DMS 273 (cell line): ENCODE results near the gene SUMO4.

Experiments used
- DNase-seq: peaks from one replicate; lab custom pipeline; 2025; ENCODE audit not compliant: unreplicated experiment; lab: John Stamatoyannopoulos, UW

Gene SUMO4

DNA sequence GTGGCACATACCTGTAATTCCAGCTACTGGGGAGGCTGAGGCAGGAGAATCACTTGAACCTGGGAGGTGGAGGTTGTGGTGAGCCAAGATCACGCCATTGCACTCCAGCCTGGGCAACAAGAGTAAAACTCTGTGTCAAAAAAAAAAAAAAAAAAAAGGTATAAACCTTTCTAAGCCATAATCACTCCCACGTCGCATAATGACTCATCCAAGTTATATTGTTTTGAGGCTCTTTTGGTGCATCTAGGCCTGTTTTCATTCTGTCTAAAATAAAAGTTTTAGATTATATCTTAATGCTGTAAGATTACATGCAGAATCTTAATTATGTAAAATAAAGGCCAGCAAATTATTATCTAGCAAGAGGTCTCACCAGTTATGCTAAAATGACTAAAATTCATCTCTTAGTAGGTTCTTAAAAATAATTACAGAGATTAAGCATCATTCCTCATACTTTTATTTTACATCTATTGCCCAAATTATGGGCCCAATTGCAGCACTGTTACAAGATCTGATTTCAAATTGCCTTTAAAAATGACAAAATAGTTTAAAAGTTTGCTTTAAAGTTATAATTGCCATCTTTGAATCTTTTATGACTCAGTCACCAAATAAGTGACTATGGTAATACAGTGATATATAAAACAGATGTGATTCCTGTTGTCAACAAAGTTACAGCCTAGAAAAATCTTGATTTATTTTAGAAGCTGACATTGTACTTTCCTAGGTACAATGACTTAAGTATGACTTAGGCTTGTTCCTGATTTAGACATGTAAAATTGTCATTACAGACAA is 10.4 kb upstream of the SUMO4 start:
- no peak for DNase-seq

DNA sequence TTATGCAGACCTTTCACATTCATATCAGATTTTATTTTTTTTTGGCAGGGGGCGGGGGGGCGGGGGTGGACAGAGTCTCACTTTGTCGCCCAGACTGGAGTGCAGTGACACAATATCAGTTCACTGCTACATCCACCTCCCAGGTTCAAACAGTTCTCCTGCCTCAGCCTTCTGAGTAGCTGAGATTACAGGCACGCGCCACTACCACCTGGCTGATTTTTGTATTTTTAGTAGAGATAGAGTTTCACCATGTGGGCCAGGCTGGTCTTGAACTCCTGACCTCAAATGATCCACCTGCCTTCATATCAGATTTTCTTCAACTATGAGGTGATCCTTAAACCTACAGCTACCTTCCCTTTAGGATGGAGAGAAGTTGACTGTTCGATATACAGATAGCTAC is 8.0 kb upstream of the SUMO4 start:
- no peak for DNase-seq

DNA sequence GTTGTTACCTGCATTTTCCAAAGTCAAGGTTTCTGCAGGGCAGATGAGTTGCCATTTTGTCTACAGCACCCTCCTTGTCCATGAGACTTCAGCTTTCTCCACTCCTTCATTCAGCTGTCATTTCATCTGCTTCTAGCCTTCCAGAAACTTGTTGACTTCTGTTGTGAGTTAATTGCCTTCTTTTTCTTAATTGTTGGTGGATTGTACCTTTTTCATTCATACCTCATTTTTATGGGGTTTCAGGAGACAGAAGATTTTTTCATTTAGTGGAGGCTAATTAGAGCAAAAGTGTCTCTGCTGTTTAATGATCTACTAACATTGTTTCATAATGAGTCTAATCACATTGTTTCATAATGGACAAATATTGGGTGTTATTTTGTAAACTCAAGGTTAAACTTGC is 7.5 kb upstream of the SUMO4 start:
- no peak for DNase-seq

DNA sequence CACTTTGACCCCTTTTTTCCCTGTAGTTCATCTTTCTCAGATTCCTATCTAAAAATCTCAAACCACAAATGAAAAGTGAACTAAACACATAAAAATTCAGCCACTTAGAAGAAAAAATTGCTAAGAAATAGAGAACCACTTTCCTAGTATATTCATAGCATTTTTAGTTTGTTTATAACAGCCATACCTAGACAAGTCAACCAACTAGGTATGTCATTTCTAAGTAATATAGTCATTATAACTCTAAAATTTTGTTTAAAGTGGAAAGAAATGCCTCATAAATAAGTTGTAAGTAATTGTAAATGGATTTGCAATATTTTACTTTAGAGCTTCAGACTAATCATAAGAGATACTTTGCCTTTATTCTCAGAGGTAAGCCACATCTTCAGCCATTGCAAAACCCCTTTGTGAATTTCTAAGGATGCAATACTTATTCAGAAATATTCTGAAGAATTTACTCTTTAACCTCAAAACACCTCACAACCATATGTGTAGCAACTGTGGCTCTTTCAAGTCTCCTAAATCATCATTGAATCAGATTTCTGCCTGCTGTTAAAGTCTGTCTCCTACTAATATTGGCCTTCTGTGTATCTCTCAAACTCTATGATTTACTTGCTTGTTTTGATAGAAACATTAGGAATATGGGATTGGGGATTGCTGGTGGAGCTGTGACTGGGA is 6.9 kb upstream of the SUMO4 start:
- no peak for DNase-seq

DNA sequence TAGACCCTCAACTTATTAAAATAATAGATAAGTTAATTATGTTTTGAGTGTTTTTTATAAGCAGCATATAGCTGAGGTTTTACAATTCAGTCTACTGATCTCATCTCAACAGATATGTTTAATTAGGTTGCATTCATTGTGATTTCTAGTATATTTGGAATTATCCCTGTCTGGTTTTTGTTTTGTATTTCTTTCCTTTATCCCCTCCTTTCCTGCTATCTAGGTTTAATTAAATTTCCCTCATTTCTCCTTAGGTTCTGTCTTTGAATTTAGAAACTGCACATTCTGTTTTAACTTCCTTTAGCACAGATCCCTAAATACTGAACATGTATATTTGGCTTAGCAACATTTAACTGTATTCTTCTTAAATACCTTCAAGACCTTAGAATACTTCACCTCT is 4.9 kb upstream of the SUMO4 start:
- DNase-seq: no peak

DNA sequence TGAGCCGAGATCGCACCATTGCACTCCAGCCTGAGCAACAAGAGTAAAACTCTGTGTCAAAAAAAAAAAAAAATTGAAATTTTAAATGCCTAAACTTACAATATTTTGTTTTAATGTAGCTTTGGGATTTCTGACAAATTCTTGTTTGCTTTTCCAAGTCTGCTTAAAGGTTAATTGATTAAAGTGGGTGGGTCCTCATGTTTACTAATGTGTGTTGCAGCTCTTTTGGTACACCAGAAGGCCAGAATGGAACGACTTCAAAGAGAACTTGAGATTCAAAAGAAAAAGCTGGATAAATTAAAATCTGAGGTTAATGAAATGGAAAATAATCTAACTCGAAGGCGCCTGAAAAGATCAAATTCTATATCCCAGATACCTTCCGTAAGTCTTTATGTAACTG is 2.7 kb upstream of the SUMO4 start:
- no peak for DNase-seq

DNA sequence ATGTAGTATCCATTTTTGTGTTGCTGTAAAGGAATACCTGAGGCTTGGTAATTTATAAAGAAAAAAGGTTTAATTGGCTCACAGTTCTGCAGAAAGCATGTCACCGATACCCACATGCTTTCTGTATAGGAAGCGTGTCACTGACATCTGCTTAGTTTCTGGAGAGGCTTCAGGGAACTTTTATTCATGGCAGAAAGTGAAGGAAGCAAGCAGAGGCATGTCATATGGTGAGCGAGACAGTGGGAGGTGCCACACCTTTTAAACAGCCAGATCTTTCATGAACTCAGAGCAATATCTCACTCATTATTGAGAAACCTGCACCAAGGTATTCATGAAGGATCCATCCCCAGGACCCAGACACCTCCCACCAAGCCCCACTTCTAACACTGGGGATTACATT is 3.5 kb downstream of the SUMO4 start:
- DNase-seq: no peak

DNA sequence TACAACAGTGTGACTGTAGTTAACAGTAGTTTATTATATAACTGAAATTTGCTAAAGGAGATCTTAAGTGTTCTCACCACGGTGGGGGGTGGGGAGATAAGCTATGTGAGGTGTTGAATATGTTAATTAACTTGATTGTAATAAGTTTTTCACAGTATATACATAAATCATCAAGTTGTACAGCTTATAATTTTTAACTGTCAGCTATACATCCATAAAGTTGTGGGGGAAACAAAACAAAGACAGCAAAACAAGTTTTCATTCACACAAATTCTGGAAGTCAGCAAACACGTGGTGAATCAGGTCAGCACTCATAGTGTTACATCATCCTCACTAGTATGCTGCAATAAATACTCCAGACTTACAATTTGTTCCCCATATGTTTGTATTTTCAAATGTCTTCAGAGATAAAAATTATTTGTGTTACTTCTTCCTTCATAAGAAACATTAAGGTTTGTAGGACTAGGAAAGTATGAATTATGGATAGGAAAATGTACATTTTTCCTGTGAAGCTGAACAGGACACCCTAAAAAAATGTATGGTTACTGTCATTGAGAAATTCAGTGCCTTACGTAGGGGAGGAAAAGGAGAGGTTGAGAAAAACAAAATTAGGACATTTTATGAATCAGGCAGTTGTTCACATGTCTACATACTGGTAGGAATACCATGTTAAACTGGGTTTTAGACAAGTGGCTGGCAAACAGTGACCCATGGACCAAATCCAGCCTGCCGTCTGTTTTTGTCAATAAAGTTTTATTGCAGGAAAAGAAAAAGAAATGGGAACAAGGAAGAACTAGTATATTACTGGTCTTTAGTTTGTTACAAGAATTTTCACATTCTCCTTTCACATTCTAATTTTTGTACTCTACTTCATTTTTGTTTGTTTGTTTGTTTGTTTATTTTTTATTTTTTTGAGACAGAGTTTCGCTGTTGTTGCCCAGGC is 6.0 kb downstream of the SUMO4 start:
- DNase-seq: no peak

DNA sequence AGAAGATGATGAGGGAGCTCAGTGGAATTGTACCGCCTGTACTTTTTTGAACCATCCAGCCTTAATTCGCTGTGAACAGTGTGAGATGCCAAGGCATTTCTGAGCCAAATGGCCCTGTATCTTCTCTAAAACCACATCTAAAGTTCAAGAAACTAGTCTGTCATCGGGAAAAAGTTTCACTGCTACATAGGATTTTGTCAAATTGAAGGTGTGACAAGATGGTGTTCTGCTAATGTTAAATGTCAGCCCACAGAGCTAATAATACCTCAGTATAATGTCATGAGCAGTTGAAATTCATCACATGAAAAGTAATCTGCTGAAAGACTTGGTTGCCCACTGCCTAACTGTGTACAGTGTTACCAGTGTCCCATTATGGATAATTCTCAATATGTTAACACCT is 9.6 kb downstream of the SUMO4 start:
- no peak for DNase-seq

DNA sequence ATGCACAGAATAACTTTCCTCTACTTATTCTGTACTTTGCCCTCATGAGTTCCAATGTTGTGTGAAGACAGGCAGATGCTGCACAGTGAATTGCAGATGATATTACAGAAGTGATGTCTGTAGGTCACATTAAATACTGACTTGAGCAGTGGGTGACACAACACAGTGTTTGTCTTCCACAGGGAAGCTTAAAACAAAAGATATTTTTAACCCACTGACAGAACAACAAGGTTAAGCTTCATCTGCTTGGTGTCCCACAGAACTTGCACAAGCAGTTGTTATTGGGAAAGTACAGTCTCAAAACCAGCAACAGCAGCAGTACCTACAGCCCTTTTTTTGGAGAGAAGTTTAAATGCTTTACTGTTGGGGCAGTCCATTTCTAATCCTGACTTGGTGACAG is 10.5 kb downstream of the SUMO4 start:
- DNase-seq: no peak

DNA sequence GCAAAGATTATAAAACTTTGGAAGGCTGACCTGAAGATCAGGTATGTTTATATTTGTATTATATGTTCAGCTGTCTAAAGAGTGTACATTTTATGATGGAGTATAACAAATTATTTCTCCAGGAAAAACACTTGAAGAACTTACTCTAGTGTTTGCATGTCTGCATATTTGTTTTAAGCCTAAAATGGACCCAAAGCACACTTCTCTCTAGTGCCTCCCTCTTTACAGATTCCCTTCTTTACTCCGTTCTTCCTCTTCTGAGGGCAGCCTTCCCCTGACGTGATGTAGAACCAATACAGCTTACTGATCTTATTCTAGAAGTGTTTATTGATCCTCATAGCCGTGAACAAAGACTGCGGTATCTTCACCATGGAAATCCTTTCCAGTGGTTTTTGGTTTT is 13.9 kb downstream of the SUMO4 start:
- DNase-seq: no peak

DNA sequence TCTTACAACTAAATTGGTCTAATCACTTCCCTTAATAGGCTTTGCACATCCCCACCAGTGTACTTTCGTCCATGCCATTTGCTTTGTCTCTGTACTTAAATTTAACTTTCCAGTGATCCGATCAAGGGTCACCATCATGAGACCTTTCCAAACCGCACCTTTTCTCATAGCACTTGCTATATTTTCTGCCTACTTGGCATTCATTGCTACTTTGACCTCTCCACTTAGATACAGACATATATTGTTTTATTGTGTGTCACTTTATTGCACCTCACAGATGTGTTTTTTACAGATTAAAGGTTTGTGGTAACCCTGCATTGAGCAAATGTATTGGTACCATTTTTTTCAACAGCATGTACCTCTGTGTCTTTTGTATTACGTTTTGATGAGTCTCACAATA is 14.8 kb downstream of the SUMO4 start:
- no peak for DNase-seq

DNA sequence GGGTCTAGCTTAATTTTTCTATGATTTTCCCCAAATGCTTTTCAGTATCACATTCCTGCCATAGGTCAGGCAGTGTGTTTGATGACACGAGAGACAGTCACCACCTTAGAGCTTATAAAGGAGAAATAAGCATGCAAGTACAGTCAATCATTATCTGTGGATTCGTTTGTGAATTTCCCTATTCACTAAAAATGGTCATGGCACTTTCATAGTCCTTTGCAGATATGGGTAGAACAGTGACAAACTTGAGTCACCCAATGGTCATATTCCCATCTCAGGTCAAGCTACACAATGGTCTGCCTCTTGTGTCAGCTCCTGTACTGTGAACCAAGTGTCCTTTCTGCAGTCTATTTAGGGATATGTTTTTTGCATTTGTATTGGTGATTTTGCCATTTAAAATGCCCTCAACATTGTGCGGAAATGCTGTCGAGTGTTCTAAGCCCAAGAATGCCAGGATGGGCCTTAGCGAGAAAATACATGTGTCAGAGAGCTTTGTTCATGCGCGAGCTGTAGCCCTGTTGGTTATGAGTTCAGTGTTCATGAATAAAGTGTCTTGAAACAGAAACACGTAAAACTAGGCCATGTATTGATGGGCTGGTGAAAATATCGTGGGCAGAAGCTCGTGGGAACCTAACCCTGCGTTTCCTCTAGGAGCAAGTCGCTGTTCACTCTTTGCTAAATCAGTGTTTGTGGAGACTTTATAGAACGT is 19.8 kb downstream of the SUMO4 start:
- DNase-seq: no peak

DNA sequence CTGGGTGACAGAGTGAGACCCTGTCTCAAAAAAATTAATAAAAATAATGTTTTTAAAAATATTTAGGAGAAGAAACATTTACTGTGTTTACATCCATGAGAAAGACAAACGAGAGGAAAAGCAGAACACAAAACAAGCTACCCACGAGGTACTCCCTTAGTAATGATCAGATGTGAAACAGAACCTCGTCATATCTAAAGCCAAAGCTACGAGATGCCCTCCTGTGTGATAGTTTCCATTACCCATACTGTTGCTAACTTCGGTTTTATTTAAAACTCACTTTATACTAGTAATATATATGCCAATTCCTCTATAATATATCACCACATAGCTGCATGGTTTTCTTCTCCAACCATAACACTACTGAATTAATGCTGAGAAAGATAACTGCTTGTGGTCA is 21.1 kb downstream of the SUMO4 start:
- DNase-seq: no peak

DNA sequence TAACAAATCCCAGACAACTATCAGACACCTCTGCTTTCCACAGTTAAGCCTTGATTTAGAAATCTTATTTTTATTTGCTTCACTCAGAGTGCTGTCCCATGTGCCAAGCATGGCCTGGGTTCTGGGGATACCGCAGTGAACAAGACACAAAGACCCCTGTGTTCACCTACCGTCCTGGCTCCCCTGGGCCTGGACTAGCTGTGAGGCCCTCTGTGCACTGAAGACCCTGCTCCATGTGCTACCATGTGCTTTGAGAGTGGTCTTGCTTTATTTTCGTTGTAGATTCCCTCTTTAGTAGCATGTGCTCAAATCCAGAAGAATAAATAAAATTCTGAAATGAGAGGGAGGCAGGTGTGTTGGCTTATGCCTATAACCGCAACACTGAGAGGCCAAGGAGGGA is 22.5 kb downstream of the SUMO4 start:
- no peak for DNase-seq

DNA sequence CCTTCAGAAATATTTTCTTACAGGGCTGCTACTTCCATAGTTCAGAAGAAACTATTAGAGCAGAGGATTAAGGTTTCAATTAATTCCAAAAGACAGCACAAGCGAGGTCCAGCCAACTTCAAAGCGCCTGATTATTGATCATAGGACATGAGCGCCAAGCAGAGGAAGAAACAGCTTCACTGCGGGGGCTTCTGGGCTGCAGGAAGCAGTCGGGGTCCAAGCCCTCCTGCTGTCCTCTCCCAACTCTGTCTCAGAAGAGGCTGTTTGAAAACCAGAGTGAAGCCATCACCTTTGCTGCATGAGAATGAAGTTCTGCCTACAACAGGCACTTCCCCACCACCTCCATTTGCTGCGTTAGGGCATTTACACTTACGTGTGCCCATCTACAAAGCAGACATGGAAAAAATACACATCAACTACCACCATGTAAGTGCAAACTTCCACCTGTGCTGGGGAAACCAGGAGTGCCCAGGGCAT is 23.9 kb downstream of the SUMO4 start:
- DNase-seq: no peak

DNA sequence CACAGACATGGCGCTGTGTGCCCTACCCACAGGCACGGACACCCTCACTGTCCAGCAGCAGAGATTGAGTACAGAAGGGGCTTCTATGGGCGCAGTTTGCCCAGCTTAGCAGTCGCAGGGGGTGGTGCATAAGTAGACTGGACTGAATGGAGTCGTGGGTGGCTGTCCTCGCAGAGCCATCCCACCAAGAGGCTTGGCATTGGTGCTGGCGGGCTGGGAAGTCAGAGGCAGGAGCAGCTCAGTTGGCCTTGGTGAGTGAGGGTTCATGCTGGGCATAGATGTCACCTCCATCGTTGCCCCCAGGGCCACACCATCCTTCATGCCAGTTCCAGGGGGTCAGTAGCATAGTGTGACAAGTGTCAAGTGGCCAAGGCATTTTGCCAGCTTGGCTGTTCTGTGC is 25.2 kb downstream of the SUMO4 start:
- DNase-seq: no peak

DNA sequence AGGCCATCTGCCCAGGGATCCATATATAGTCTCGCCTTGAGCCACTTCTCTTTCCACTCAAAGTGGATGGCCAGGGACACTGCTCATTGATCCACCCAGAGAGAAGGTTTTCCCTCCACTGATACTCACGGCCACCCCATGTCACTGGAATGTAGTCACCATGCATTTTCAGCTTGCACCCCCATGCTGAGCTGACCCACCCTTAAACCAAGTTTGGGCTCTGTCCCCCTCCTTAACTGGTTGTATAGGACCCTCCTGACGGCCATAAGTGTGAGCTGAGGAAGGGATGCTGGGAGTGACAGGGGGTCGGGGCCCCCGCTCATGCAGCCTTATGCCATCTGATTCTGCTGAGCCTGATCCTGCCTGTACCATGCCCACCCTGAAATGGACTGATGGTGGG is 25.7 kb downstream of the SUMO4 start:
- DNase-seq: no peak

DNA sequence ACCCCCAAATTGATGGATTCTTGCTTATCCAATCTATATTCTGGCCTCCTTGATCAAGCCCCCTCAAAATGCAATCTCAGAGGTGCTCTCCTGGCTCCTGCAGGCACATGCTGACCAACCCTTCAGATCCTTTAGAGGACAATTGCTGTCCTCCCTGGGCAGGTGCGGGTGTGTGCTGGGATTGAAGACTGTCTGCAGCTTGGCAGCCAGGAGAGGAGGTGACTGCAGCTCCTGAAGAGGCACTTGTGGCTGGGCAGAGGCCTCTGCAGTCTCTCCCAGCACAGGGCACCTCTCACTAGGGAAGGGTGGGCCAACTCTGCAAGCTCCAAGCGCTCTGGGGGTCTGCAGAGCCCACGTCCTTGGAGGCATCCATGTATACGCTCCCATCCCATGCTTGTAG is 28.5 kb downstream of the SUMO4 start:
- no peak for DNase-seq

DNA sequence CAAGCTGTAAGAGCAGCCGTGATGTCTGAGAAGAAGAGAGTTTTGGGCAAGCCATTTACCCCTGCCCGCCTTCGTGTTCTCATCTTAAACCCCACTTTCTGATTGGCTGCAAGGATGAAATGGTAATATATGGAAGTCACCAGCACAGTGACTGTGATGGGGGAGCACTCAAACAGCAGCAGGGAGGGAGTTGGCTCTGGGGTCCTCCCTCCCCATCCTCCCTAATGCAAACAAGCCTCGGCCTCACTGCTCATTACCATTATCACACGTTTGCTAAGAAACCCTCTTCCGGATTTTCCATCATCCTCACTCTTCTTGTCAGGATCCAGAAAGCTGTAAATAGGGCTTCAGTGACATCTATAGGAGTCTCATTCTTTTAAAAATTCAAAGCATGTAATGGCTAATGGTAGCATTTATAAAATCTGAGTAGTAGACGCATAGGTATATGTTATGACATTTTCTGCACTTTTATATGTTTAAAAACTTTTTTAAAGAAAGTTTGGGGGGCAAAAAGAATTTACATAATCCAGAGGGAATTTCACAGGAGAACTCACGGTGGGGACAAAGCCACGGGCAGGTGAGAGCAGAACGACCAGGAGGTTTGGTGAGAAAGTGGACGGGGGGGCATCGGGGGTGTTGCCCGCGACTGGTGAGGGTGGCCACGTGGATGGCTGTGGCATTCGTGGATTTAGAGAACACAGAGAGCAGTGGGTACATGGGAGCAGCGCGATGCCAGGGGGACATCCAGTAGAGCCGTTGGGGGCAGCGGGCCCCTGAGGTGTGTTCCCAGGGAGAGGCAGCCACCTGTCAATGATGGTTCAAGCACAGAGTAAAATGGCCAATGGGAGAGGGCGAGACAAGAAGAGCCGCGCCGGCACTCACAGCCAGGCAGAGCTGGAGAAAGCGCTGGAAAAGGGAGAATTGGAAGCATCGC is 29.6 kb downstream of the SUMO4 start:
- peak; percentile 23 for DNase-seq
